HG03521 (cell line): Measurements from ENCODE around the gene CRACDL.
A peak's percentile ranks its signal among the peaks of the same experiment; 100 is the strongest.
"Not testable (repeated sequence)": the region's sequence is repeated elsewhere in the genome, so short reads cannot be mapped to it uniquely, and the experiment has no call there.

Source experiments
- ATAC-seq: cut with Tn5 transposase; IDR thresholded peaks from one replicate; pipeline ENCODE4 v1.9.1; 2021; ENCODE audit warnings: mild to moderate bottlenecking, moderate library complexity; ENCODE audit not compliant: unreplicated experiment

Gene CRACDL

DNA sequence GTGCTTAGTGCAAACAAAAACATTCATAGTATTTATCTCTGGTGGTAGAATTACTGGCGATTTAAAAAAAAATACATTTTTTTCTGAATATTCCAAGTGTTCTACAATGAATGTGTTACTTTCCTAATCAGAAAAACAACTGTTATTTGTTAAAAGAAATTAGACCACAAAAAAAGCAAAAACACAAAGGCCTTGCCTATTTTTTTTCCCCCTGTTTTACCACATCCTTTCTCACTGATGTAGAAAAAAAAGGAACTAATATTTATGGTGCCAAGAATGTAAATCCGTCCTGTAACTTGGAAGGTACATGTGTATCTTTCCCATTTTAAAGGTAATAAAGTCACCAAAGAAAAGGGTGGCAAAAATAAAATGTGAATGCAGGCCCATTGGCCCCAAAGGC, 176.7 kb downstream of the CRACDL start:
- ATAC-seq = no peak

DNA sequence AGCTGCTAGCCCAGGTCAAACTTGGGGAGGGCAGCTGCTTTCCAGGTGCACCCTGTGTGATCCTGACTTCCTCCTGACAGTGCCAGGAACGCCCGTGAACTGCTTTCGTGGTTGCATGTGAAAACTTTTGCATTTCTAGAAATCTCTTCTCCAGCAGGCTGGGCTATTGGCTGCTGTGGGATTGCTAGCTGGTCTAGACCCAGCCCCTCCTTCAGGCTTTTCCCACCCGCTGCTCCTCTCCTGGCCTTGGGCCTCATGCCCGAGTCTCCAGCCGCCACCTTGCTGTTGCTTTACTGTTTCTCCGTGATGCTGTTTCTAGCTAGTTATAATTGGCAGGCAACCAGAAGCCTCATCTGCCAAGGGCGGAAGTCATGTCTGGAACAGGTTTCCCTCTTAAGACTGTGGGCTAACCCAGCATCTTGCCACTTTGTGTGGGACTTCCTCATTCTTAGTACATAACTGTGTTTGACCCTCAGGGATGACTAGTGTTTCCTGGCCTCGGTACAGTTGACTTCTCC, 178.1 kb downstream of the CRACDL start:
- peak; percentile 69 for ATAC-seq

DNA sequence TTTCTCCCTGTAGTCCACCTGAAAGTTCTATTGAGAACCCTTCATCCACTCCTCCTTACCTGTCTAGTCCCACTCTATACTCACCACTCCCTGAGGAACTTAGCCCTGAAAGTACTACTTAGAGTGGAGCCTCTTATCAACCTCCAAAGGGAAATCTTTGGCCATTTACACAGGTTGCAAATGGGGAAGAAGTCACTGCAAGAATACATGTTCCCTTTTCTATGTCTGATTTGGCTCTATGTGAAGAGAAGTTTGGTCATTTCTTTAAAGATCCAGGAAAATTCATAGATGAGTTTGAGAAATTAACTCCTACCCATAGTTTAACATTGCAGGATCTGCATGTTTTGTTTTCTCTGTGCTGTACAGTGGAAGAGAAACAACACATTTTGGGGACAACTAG, 182.2 kb downstream of the CRACDL start:
- no peak for ATAC-seq

DNA sequence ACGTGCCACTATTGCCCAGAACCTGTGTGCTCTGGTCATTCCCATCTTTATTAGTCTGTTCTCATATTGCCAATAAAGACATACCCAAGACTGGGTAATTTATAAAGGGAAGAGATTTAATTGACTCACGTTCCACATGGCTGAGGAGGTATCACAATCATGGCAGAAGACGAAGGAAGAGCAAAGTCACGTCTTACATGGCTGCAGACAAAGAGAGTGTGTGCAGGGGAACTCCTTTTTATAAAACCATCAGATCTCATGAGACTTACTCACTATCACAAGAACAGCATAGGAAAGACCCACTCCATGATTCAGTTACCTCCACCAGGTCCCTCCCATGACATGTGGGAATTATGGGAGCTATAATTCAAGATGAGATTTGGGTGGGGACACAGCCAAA, 183.3 kb downstream of the CRACDL start:
- not testable (repeated sequence) for ATAC-seq

DNA sequence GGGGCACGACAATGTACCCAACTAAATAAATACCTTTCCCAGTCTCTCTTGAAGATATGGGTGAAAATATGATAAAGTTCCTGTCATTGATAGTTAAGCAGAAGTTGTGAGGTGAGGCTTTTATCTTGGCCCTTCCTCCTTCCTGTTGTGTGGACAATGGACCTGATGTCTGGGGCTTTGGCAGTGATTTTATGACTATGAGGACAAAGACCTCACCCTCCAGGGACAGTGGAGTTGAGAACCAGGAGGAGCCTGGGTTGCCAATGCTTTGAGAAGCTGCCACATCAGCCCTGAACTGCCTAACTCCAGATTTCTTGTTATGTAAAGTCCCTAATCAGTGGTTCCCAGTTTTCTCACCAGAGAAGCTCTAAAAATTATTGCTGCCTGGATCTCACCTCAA, 184.3 kb downstream of the CRACDL start:
- no peak for ATAC-seq

DNA sequence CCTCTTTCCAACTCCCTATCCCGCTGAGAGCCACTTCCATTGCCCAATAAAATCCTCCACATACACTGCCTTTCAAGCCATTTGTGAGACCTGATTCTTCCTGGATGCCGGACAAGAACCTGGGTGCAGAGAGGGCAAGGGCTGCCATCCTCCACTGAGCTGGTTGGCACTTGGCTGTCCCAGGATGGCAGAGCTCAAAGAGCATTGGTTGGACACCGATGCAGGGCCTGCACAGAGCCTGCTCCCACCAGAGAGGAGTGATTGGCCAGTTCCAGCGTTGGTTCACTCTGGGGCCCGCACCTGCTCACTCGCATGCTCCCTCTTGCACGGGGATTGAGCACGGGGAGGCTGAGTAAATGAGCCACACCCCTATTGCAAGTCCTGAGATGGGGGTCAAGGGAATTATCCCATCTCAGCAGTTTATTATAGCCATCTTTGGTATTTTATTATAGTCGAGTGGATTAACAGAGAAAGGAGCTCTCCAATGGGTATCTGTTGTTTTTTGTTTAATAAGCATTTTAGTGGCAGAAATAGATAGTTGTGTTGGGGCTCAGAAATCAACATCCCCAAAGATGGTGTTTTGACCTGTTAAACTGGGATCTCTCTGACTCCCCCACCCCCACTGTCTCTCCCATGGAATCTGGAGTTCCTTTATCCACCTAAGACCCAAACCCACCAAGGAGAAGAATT, 185.3 kb downstream of the CRACDL start:
- no peak for ATAC-seq

DNA sequence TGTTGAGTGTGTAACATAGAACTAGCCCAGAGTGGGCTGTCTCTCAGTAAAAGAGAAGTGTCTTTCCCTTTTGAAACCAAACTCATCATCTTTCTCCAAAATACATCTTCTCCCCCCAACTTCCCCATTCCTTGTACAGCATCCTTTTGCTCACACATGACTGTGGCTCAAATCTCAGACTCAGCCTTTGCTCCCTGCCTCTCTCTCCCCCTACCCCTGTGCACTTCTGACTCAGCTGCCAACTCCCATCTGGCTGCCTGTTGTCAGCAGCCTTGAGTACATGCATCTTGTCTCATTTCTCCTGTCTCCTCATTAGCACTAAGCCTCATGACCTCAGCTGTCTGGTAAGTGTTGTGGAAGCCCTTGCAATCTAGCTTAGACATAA, 187.0 kb downstream of the CRACDL start:
- no peak for ATAC-seq

DNA sequence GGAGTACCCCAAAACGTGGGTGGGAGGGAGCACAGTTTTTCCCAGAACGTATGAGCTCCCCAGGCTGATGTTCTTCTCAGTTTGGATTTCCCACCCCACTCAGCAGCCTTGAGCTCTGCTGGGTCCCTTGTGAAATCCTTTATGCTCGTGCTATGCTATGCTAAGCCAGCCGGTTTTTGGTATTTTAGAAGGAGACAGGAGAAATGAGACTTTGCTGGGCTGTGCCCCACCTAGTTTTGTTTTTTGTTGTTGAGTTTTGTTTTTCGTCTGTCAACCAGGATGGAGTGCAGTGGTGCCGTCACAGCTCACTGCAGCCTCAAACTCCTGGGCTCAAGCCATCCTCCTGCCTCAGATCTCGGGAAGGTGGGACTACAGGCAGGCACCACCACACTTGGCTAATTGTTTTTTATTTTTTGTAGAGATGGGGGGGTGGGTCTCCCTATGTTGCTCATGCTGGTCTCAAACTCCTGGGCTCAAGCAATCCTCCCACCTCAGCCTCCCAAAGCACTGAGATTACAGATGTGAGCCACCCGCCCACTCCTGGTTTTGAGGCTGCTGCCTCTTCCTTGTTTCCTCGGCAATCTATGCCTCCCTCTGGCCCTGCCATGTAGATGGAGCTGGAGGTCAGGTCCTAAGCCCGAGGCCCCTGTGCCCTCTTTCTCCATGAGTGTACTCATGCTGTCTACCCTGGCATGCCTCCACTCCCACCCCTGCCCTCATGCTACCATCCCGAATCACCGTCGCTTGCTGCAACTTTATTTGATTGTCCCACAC, 187.5 kb downstream of the CRACDL start:
- ATAC-seq = no peak

DNA sequence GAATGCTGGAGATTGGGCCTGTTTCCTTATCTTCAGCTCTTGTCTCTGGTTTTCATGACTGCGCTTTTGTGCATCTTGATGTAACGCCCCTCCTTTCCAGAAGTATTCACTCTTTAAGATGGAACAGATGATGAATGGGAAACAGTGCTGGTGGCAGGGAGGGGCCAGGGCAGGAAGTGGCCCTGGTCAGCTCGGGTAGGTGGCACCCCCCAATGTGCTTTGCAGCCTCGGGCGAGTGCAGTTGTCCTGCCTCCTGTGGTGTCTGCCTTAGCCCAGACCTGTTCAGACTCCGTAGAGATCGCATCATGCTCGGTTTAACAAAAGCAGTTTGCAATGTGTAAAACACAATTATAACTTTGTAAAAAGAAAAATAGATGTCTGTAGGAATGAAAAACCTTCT, 188.1 kb downstream of the CRACDL start:
- no peak for ATAC-seq

DNA sequence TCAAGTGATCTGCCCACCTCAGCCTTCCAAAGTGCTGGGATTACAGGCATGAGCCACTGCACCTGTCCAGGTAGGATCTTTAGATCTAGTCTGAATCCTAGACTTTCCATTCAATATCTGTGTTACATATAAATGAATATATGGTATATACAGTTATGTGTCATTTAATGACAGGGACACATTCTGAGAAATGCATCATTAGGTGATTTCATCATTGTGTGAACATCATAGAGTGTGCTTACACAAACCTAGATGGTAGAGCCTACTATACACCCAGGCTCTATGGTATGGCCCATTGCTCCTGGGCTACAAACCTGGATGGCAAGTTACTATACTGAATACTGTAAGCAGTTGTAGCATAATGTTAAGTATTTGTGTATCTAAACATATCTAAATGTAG, 189.6 kb downstream of the CRACDL start:
- no peak for ATAC-seq

DNA sequence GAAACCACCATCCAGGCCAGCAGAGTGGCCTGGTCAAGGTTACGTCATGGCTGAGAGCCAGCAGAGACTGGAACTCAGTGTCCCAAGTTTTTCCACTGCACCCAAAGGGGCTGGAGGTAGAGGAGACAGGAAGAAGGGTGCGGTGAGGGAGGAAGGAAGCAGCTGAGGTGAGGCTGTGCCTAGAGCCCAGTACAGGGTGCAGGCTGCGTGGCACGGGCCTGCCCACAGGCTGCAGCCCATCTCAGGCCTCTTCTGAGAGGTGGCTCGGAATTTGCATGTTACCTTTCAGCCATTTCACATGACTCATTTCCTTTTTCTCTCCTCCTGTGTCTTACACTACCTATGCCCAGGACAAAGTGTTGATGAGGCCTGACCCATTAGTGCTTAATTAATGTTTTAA, 191.4 kb downstream of the CRACDL start:
- no peak for ATAC-seq
